Activated naive CD8-positive, alpha-beta T cell (primary cell): ENCODE data around the gene C16orf74.

ENCODE experiments used
- H3K27ac Mint-ChIP-seq: one replicate; pipeline ENCODE4 v1.8.0; 2021; ENCODE audit warnings: mixed read lengths
- H3K27me3 Mint-ChIP-seq: one replicate; pipeline ENCODE4 v1.8.0; 2021; ENCODE audit warnings: mixed read lengths
- H3K36me3 Mint-ChIP-seq: one replicate; pipeline ENCODE4 v1.8.0; 2021; ENCODE audit warnings: mixed read lengths
- H3K4me1 Mint-ChIP-seq: one replicate; pipeline ENCODE4 v1.8.0; 2021; ENCODE audit warnings: low read depth, mixed read lengths
- H3K4me3 Mint-ChIP-seq: one replicate; pipeline ENCODE4 v1.8.0; 2021; ENCODE audit warnings: mild to moderate bottlenecking, mixed read lengths
- H3K9me3 Mint-ChIP-seq: one replicate; pipeline ENCODE4 v1.8.0; 2021; ENCODE audit warnings: low read depth, mixed read lengths

C16orf74 gene

DNA sequence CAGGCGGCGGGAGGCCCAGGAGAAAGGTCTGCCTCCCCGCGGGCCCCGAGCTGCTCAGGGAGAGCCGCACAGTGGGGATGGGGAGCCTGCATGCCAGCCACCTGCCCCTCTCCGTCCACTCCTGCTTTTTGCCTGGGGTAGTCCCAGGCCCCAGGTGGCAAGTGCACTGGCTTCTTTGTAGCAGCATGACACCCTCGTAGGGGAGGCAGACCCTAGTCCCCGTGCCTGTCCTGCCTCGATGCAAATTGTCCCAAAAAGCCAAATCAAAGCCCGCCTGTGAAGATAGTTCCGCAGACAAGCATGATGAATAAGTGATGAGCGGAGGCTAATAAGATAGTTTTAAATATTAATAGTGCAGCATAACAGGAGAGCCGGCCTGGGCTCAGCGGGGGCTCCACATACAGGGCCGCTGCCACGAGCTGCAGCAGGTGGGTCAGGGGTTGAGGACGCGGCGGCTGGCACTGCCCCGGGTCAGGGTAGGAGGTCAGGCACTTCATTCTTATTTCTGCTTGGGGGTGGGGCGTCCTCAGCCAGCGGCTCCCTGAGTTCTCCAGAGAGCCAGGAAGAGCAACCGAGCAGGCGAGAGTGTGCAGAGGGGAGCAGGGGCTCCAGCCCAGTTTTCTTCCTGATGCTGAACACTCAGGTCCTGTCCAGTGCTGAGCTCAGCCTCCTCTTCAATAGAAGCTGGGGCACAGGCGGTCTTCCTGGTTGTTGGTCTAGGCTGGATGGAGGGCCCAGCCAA is 89.0 kb downstream of the C16orf74 start:
- Mint-ChIP-seq H3K4me3 (no peak overlapping the region), H3K27me3 (no peaks in the 10 kb centered on the region), H3K36me3 (peaks cover 4% of the 10 kb centered on the region), H3K9me3 (no peaks in the 10 kb centered on the region), H3K27ac (no peak overlapping the region), H3K4me1 (peaks cover 4% of the 10 kb centered on the region)

DNA sequence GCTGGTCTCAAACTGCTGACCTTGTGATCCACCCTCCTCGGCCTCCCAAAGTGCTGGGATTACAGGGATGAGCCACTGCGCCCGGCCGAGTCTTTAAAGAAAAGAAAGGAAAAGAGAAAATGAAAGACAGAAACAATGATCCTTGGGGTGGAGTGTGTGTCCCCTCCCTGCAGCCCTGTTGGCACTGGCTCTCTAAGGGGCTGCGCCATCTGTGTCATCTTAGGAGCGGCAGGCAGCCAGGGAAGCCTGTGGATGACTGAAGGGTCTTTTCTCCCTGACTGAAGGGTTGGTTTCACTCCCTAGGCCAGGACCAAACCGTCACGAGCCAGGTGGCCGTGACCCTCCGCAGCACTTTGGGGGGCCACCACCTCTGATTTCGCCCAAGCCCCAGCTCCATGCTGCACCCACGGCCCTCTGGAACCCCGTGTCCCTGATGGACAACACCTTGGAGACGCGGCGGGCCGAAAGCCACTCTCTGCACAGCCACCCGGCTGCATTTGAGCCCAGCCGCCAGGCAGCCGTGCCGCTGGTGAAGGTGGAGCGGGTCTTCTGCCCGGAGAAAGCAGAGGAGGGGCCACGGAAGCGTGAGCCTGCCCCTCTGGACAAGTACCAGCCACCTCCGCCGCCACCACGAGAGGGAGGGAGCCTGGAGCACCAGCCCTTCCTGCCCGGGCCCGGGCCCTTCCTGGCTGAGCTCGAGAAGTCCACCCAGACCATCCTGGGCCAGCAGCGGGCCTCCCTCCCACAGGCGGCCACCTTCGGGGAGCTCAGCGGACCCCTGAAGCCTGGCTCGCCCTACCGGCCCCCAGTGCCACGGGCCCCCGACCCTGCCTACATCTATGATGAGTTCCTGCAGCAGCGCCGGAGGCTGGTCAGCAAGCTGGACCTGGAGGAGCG is 89.8 kb downstream of the C16orf74 start:
- Mint-ChIP-seq H3K4me1 (peaks cover 4% of the 10 kb centered on the region), H3K4me3 (no peak overlapping the region), H3K36me3 (peaks cover 4% of the 10 kb centered on the region), H3K27me3 (no peaks in the 10 kb centered on the region), H3K9me3 (no peaks in the 10 kb centered on the region), H3K27ac (no peak overlapping the region)

DNA sequence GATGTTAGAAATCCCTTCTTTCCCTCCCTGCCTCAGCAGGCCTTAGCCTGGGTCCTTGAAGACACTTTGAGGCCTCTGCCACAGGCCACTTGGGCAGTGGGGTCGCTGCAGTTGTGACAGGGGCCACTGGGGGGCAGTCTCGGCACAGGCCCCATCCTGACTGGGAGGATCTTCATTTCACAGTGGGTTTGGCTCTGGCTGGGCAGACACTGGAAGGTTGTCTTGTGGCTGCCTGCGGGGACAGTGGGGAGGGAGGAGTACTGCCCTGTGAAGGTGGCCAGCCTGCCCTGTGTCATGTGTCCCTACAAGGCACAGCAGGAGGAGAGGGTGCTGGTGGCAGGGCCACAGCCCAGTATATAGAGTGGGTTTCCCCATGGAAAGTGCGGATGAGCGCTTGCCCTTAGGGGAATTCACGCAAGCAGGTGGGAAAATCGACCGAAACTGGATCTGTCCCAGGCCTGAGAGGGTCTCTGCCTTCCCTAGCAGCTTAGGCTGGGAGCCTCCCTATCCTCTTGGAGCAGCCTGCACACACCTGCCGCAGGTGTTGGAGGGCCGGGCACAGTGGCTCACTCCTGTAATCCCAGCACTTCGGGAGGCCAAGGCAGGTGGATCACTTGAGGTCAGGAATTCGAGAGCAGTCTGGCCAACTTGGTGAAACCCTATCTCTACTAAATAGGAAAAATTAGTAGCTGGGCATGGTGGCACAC is 90.9 kb downstream of the C16orf74 start:
- H3K9me3 Mint-ChIP-seq: no peaks in the 10 kb centered on the region
- H3K4me1 Mint-ChIP-seq: peaks cover 4% of the 10 kb centered on the region
- H3K36me3 Mint-ChIP-seq: peaks cover 4% of the 10 kb centered on the region
- H3K27me3 Mint-ChIP-seq: no peaks in the 10 kb centered on the region
- no peak overlapping the region for H3K27ac Mint-ChIP-seq
- H3K4me3 Mint-ChIP-seq: no peak overlapping the region

DNA sequence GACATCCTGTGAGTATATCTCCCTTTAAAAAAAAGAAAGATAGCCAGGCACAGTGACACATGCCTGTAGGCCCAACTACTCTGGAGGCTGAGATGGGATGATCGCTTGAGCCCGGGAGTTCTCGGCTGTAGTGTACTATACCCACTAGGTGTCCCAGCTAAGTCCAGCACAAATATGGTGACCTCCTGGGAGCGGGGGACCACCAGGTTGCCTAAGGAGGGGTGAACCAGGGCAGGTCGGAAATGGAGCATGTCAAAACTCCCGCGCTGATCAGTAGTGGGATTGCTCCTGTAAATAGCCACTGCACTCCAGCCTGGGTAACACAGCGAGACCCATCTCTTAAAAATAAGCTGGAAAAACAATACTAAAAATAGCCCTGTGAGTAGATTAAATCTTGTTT is 91.6 kb downstream of the C16orf74 start:
- no peak overlapping the region for H3K4me3 Mint-ChIP-seq
- peaks cover 4% of the 10 kb centered on the region for H3K36me3 Mint-ChIP-seq
- H3K27me3 Mint-ChIP-seq: no peaks in the 10 kb centered on the region
- H3K9me3 Mint-ChIP-seq: no peaks in the 10 kb centered on the region
- no peak overlapping the region for H3K27ac Mint-ChIP-seq
- peaks cover 4% of the 10 kb centered on the region for H3K4me1 Mint-ChIP-seq

DNA sequence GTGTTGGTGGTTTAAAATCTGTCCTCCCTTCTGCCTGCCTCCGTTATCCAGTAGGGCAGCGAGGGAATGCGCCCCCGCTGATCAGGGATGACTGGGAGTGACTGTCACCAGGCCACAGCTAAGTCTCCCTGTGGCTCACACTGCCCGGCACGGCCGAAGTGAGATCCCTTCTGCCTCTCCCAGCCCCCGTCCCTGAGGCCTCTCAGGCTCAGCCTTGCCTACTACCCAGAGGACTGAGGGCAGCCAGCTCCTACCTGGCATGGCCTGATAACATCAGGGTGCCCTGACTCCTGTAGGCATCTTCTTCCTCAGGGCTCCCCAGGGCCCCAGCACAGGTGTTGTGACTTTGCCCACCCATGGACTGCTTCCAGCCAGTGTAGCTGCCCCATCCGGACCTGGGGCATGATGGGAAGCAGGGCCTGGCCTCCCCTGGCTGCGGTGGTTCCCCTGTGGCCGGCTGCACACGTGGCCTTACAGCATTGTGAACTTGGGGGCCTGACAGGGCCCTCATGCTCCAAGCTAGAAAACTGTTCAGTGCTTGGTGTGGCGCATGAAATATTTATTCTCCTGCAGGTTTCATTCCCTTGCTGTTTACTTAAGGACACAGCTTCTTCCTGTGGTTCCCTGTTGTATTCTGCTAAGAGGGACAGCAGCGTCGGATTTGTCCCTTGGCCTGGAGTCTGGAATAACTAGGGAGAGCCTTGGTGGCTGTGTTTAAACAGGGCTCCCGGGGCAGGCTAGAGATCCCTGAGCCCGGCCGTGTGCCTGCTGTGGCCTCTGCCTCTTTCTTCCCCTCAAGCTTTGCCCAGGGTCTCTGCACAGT is 92.2 kb downstream of the C16orf74 start:
- no peak overlapping the region for H3K27ac Mint-ChIP-seq

DNA sequence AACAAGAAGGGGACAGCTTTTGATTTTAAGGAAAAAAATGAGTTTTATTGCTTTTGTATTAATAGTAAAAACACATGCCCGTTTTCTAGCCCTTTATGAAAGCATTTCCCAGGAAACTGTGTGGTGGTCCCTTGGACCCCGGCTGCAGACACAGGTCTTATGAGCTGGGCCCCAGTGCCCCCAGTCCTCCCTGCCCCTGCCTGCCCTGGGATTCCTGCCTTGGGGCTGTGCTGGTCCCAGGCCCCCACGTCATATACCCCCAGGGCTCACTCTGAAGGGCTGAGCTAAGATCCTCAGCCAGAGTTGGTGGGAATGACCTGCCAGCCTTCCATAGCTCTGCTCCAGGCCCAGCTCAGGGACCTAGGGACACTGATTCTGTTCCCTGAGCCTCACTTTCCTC is 92.9 kb downstream of the C16orf74 start:
- H3K4me1 Mint-ChIP-seq: peaks cover 5% of the 10 kb centered on the region
- no peaks in the 10 kb centered on the region for H3K9me3 Mint-ChIP-seq
- no peak overlapping the region for H3K27ac Mint-ChIP-seq
- H3K4me3 Mint-ChIP-seq: no peak overlapping the region
- no peaks in the 10 kb centered on the region for H3K27me3 Mint-ChIP-seq
- H3K36me3 Mint-ChIP-seq: peaks cover 2% of the 10 kb centered on the region

More for the DNA sequence above, 92.2 kb downstream of the C16orf74 start:
- Mint-ChIP-seq H3K9me3 (no peaks in the 10 kb centered on the region), H3K4me1 (peaks cover 5% of the 10 kb centered on the region), H3K36me3 (peaks cover 4% of the 10 kb centered on the region), H3K4me3 (no peak overlapping the region), H3K27me3 (no peaks in the 10 kb centered on the region)
